GM12891 (cell line): Measurements from ENCODE around the gene SLC43A3.

Source experiments
- POLR2A ChIP-seq: IDR thresholded peaks from 2 replicates; pipeline ENCODE4 v1.6.1; 2011; ENCODE audit warnings: low read depth, low read length, control low read depth
- POLR2AphosphoS5 ChIP-seq: IDR thresholded peaks from 2 replicates; pipeline ENCODE4 v1.6.1; 2011; ENCODE audit warnings: low read depth, low read length, control low read depth
- TAF1 ChIP-seq: IDR thresholded peaks from 2 replicates; pipeline ENCODE4 v1.6.1; 2011; ENCODE audit warnings: low read depth, low read length, control low read depth

DNA sequence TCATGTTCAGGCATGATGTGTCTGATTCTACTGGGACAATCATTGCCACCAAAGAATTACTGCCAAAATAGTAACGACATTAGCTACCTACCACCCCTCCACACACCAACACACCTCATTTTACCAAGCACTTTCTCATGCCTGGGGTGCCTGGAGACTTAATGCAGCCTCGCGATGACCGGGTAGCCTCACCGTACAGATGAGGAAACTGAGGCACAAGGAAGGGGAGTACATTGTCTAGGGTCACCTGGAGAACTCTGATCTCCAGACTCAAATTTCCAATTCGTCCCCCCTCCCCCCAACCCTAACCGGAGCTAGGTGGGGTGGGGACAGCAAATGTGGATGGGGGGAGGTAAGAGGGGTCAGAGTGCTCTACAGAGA is 30.7 kb upstream of the SLC43A3 start:
- TF ChIP-seq TAF1 (no peak), POLR2A (no peak), POLR2AphosphoS5 (no peak)
